ENCODE measurements around the gene LRCH1.

DNA sequence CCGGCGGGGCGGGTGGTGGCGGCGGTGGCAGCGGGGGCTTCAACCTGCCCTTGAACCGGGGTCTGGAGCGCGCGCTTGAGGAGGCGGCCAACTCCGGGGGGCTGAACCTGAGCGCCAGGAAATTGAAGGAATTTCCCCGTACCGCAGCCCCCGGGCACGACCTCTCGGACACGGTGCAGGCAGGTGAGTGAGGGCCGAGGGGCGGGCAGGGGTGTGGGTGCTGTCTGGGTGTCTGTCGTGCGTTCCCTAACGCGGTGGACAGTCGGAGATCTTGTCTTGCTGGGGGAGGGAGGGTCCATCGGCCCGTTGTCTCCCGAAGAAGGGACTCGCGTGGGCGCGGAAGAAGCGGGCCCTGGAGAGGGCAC, 533 bp downstream of the LRCH1 start:
- TF ChIP-seq, protein P1, sequence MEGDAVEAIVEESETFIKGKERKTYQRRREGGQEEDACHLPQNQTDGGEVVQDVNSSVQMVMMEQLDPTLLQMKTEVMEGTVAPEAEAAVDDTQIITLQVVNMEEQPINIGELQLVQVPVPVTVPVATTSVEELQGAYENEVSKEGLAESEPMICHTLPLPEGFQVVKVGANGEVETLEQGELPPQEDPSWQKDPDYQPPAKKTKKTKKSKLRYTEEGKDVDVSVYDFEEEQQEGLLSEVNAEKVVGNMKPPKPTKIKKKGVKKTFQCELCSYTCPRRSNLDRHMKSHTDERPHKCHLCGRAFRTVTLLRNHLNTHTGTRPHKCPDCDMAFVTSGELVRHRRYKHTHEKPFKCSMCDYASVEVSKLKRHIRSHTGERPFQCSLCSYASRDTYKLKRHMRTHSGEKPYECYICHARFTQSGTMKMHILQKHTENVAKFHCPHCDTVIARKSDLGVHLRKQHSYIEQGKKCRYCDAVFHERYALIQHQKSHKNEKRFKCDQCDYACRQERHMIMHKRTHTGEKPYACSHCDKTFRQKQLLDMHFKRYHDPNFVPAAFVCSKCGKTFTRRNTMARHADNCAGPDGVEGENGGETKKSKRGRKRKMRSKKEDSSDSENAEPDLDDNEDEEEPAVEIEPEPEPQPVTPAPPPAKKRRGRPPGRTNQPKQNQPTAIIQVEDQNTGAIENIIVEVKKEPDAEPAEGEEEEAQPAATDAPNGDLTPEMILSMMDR (IDR thresholded peaks at IDR 0.05; ENCODE audit: low read depth, low read length, missing input control) = no peak
- TF ChIP-seq YY1 (IDR thresholded peaks at IDR 0.05) = no peak
- TF ChIP-seq RXRA (IDR thresholded peaks at IDR 0.05) = no peak
- TF ChIP-seq, protein P2, sequence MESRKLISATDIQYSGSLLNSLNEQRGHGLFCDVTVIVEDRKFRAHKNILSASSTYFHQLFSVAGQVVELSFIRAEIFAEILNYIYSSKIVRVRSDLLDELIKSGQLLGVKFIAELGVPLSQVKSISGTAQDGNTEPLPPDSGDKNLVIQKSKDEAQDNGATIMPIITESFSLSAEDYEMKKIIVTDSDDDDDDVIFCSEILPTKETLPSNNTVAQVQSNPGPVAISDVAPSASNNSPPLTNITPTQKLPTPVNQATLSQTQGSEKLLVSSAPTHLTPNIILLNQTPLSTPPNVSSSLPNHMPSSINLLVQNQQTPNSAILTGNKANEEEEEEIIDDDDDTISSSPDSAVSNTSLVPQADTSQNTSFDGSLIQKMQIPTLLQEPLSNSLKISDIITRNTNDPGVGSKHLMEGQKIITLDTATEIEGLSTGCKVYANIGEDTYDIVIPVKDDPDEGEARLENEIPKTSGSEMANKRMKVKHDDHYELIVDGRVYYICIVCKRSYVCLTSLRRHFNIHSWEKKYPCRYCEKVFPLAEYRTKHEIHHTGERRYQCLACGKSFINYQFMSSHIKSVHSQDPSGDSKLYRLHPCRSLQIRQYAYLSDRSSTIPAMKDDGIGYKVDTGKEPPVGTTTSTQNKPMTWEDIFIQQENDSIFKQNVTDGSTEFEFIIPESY (IDR thresholded peaks at IDR 0.05) = no peak
- no peak for TF ChIP-seq HNF4G (IDR thresholded peaks at IDR 0.05)
- TF ChIP-seq GABPA (IDR thresholded peaks at IDR 0.05 in 1 of 2, conservative IDR thresholded peaks at IDR 0.05 in 1 of 2) = no peak
